DND-41 (cell line): Measurements from ENCODE around the gene ICAM1.

Source experiments
- ATAC-seq: fragments of 200-7000 bp; cut with Tn5 transposase; 3 replicates; pipeline ENCODE4 v1.9.1; 2021; ENCODE audit warnings: low read depth; ENCODE audit not compliant: insufficient read depth
- DNase-seq: peaks from one replicate; pipeline ENCODE4 v3.0.0-alpha.2; 2020
- H2AFZ ChIP-seq: 2 replicates; pipeline ENCODE4 v1.6.0; 2012; ENCODE audit warnings: low read depth, low read length
- H3K27ac ChIP-seq: 2 replicates; pipeline ENCODE4 v1.5.1; 2012; ENCODE audit warnings: low read length, inconsistent platforms
- H3K27me3 ChIP-seq: fragments of 200-600 bp; sonication (generic); 2 replicates; pipeline ENCODE4 v1.6.0; 2012; ENCODE audit warnings: low read length, mild to moderate bottlenecking, inconsistent platforms; ENCODE audit not compliant: insufficient read depth, poor library complexity
- H3K36me3 ChIP-seq: 2 replicates; pipeline ENCODE4 v1.5.1; 2012; ENCODE audit warnings: low read length, inconsistent platforms; ENCODE audit not compliant: insufficient read depth
- H3K4me1 ChIP-seq: 2 replicates; pipeline ENCODE4 v1.5.1; 2012; ENCODE audit warnings: mild to moderate bottlenecking, low read length; ENCODE audit not compliant: insufficient read depth
- H3K4me2 ChIP-seq: 2 replicates; pipeline ENCODE4 v1.6.0; 2012; ENCODE audit warnings: mild to moderate bottlenecking, moderate library complexity, low read length, inconsistent platforms; ENCODE audit not compliant: insufficient read depth
- H3K4me3 ChIP-seq, 2 experiments: fragments of 200-600 bp in 1 of 2; shearing (Covaris generic) in 1 of 2; 2 replicates each; pipeline ENCODE4 v1.5.1; 2012 to 2016; ENCODE audit warnings: inconsistent platforms in 2 of 2, low read length in 2 of 2, mild to moderate bottlenecking in 2 of 2, low read depth in 1 of 2, moderate library complexity in 1 of 2
- H3K79me2 ChIP-seq: 2 replicates; pipeline ENCODE4 v1.6.0; 2012; ENCODE audit warnings: low read length, inconsistent platforms; ENCODE audit not compliant: insufficient read depth
- H3K9ac ChIP-seq: 2 replicates; pipeline ENCODE4 v1.6.0; 2012; ENCODE audit warnings: low read depth, mild to moderate bottlenecking, inconsistent platforms, low read length, moderate library complexity
- H3K9me3 ChIP-seq: 2 replicates; pipeline ENCODE4 v1.5.1; 2012; ENCODE audit warnings: low read length, moderate library complexity, mild to moderate bottlenecking, inconsistent platforms; ENCODE audit not compliant: insufficient read depth, severe bottlenecking
- H4K20me1 ChIP-seq: 2 replicates; pipeline ENCODE4 v1.6.0; 2012; ENCODE audit warnings: low read length; ENCODE audit not compliant: insufficient read depth
- CTCF ChIP-seq: IDR thresholded peaks from 2 replicates; pipeline ENCODE4 v1.5.1; 2012; ENCODE audit warnings: borderline replicate concordance, low read length, moderate library complexity, mild to moderate bottlenecking; ENCODE audit not compliant: poor library complexity, severe bottlenecking; ENCODE audit errors: extremely low read depth
- EZH2 ChIP-seq: IDR thresholded peaks from 3 replicates; pipeline ENCODE4 v1.6.1; 2012; ENCODE audit warnings: borderline replicate concordance, low read depth, mild to moderate bottlenecking, moderate library complexity, low read length, inconsistent platforms; ENCODE audit not compliant: severe bottlenecking

The ICAM1 gene

GRCh38 chr19:10288662-10289166 lies 17.8 kb downstream of the ICAM1 start:
- H4K20me1 ChIP-seq, result no peaks in the 10 kb centered on the region
- ATAC-seq (no peak), DNase-seq (no peak)

GRCh38 chr19:10289167-10289835 lies 18.4 kb downstream of the ICAM1 start:
- Histone ChIP-seq H2AFZ (no peak overlapping the region), H3K27me3 (no peaks in the 10 kb centered on the region), H3K27ac (no peak overlapping the region)

More at GRCh38 chr19:10288662-10289166, 17.8 kb downstream of the ICAM1 start:
- H3K4me2 ChIP-seq, result no peak overlapping the region
- no peak overlapping the region for H2AFZ ChIP-seq
- H3K27me3 ChIP-seq, result no peaks in the 10 kb centered on the region
- no peaks in the 10 kb centered on the region for H3K79me2 ChIP-seq
- no peak overlapping the region for H3K4me3 ChIP-seq
- peaks cover 23% of the 10 kb centered on the region for H3K4me1 ChIP-seq
- H3K27ac ChIP-seq, result no peak overlapping the region
- H3K9ac ChIP-seq, result no peak overlapping the region
- H3K36me3 ChIP-seq, result peaks cover 12% of the 10 kb centered on the region; the same call in 1 of the 2 replicates
- TF ChIP-seq CTCF, result no peak
- TF ChIP-seq EZH2, result no peak
- no peaks in the 10 kb centered on the region for H3K9me3 ChIP-seq

GRCh38 chr19:10289836-10290356 lies 19.0 kb downstream of the ICAM1 start, which contains the start of gene ICAM5:
ICAM5 (plus strand) TSS chr19:10289952; CDS start chr19:10290044, 92 bp downstream.
- H3K9me3 ChIP-seq, result no peaks in the 10 kb centered on the region
- TF ChIP-seq CTCF, result no peak
- TF ChIP-seq EZH2, result no peak
- H3K36me3 ChIP-seq, result peaks cover 6% of the 10 kb centered on the region; the same call in 1 of the 2 replicates
- H2AFZ ChIP-seq, result no peak within 1 kb of the TSS
- H3K4me1 ChIP-seq, result peaks cover 23% of the 10 kb centered on the region
- no peak within 1 kb of the TSS for H3K9ac ChIP-seq
- H4K20me1 ChIP-seq, result no peaks in the 10 kb centered on the region
- H3K79me2 ChIP-seq, result no peaks in the 10 kb centered on the region
- no peak for DNase-seq
- H3K4me3 ChIP-seq, result no peak within 1 kb of the TSS
- H3K27ac ChIP-seq, result no peak within 1 kb of the TSS
- no peak for ATAC-seq
- H3K4me2 ChIP-seq, result no peak within 1 kb of the TSS
- H3K27me3 ChIP-seq, result no peaks in the 10 kb centered on the region

More at GRCh38 chr19:10289167-10289835, 18.4 kb downstream of the ICAM1 start:
- H3K9ac ChIP-seq, result no peak overlapping the region
- no peak for DNase-seq
- ATAC-seq, result no peak
- H3K9me3 ChIP-seq, result no peaks in the 10 kb centered on the region
- no peak overlapping the region for H3K4me3 ChIP-seq
- TF ChIP-seq EZH2, result no peak
- no peak for TF ChIP-seq CTCF
- no peak overlapping the region for H3K4me2 ChIP-seq
- H3K79me2 ChIP-seq, result no peaks in the 10 kb centered on the region
- H3K4me1 ChIP-seq, result peaks cover 23% of the 10 kb centered on the region
- peaks cover 11% of the 10 kb centered on the region; the same call in 1 of the 2 replicates for H3K36me3 ChIP-seq
- H4K20me1 ChIP-seq, result no peaks in the 10 kb centered on the region
